Measurements from ENCODE around the gene CDH4. TPM values are rescaled to one million over a fixed set of nuclear protein-coding genes. Genes with fewer than 3 reads are reported as not detected.

CDH4 gene
- total RNA-seq, 1 experiment from 2014 or later, result not detected

GRCh38 chr20:61538183-61538942 is 286.3 kb downstream of the CDH4 start:
- no peak for ATAC-seq
- CTCF ChIA-PET, result interaction anchor here (0.6 kb wide), 1 partner anchor 43 kb away, joined by 3 read pairs; no protein-coding TSS in a partner anchor
- H3K4me1 ChIP-seq (ENCODE audit: control insufficient read depth, insufficient read depth, low read length), result no peaks in the 10 kb centered on the region
- no peak overlapping the region for H3K27ac ChIP-seq (ENCODE audit: low read length)
- DNase-seq (ENCODE audit: low read depth, low spot score), result no peak
- H3K27me3 ChIP-seq (ENCODE audit: control insufficient read depth, insufficient read depth, low read length), result peaks cover 10% of the 10 kb centered on the region
- H3K4me3 ChIP-seq (ENCODE audit: low read depth in 2 of 2, low read length in 2 of 2), result no peak overlapping the region
- H3K9me3 ChIP-seq (ENCODE audit: control insufficient read depth, insufficient read depth, low read depth, low read length), result no peaks in the 10 kb centered on the region
- H3K36me3 ChIP-seq (ENCODE audit: control insufficient read depth, insufficient read depth, low read length), result no peaks in the 10 kb centered on the region
- TF ChIP-seq REST (IDR thresholded peaks at IDR 0.05; ENCODE audit: insufficient read depth in 1 of 2, low read depth in 2 of 2, low read length in 1 of 2) (no peak), SIN3A (IDR thresholded peaks at IDR 0.05; ENCODE audit: borderline replicate concordance, insufficient read depth, low read depth, low read length) (no peak), TCF7L2 (IDR thresholded peaks at IDR 0.05; ENCODE audit: low read depth, low read length) (no peak), POLR2AphosphoS5 (IDR thresholded peaks at IDR 0.05; ENCODE audit: low read depth, low read length) (no peak), CTCF (IDR thresholded peaks at IDR 0.05) (no peak)
- intact Hi-C loops (cut with micrococcal nuclease; ENCODE audit: unreplicated experiment) (no loop called here), in situ Hi-C loops (cut with HindIII; ENCODE audit: low pct_unique_long_range_greater_than_20kb, low sequenced_read_pairs) (no loop called here)
- POLR2A ChIA-PET, result interaction anchor here (0.6 kb wide), 1 partner anchor 8 kb away, joined by 6 read pairs; no protein-coding TSS in a partner anchor
- BruUV-seq (replicated peaks), result no TSS peak

- no peak for TF ChIP-seq CTCF (IDR thresholded peaks at IDR 0.05)
- ChIA-PET CTCF (no interaction called here), POLR2A (no interaction called here)
- no peak overlapping the region for H3K4me3 ChIP-seq (ENCODE audit: low read depth in 2 of 2, low read length in 2 of 2)
- DNase-seq (ENCODE audit: low read depth, low spot score) (no peak), ATAC-seq (no peak)
- in situ Hi-C loops (cut with HindIII; ENCODE audit: low pct_unique_long_range_greater_than_20kb, low sequenced_read_pairs) (no loop called here), intact Hi-C loops (cut with micrococcal nuclease; ENCODE audit: unreplicated experiment) (no loop called here)
- no peaks in the 10 kb centered on the region for H3K9me3 ChIP-seq (ENCODE audit: control insufficient read depth, insufficient read depth, low read depth, low read length)
- peaks cover 9% of the 10 kb centered on the region for H3K27me3 ChIP-seq (ENCODE audit: control insufficient read depth, insufficient read depth, low read length)
- H3K36me3 ChIP-seq (ENCODE audit: control insufficient read depth, insufficient read depth, low read length), result no peaks in the 10 kb centered on the region
- no peak overlapping the region for H3K27ac ChIP-seq (ENCODE audit: low read length)
- no TSS peak for BruUV-seq (replicated peaks)
- H3K4me1 ChIP-seq (ENCODE audit: control insufficient read depth, insufficient read depth, low read length), result no peaks in the 10 kb centered on the region
Measured at GRCh38 chr20:61538943-61539265, 286.8 kb downstream of the CDH4 start.
